MCF 10A (cell line): ENCODE measurements around the gene CDC42EP2. TPM values are rescaled to one million over a fixed set of nuclear protein-coding genes. Genes with fewer than 3 reads are reported as not detected.

Experiments used
- BruUV-seq: library from RNA; stranded (reverse); fragments of 400-500 nt; replicated peaks from 2 replicates; lab custom pipeline; 2021; lab: Mats Ljungman, UMichigan
- CTCF ChIA-PET: fragments of 300-600 bp; sonication (Branson Sonifier 250); formaldehyde crosslinking; extraction: SDS; loops from one replicate; lab custom pipeline; 2021; ENCODE audit warnings: antibody characterized with exemption, inconsistent platforms; lab: Yijun Ruan, JAX
- POLR2A ChIA-PET: fragments of 300-600, 350-650 bp; sonication (Branson Sonifier 250); formaldehyde crosslinking; extraction: SDS; loops from one replicate; lab custom pipeline; 2020; ENCODE audit warnings: antibody characterized with exemption, inconsistent platforms; lab: Yijun Ruan, JAX
- DNase-seq: peaks from one replicate; pipeline ENCODE4 v3.0.0-alpha.2; 2018; ENCODE audit not compliant: unreplicated experiment
- H3K27ac Mint-ChIP-seq: one replicate; pipeline ENCODE4 v1.8.0; 2022; ENCODE audit warnings: mild to moderate bottlenecking, low read depth, mixed read lengths; ENCODE audit not compliant: unreplicated experiment
- H3K27me3 Mint-ChIP-seq: one replicate; pipeline ENCODE4 v1.8.0; 2022; ENCODE audit warnings: mixed read lengths; ENCODE audit not compliant: insufficient read depth, unreplicated experiment
- H3K36me3 Mint-ChIP-seq: one replicate; pipeline ENCODE4 v1.8.0; 2022; ENCODE audit warnings: mild to moderate bottlenecking, moderate library complexity, mixed read lengths; ENCODE audit not compliant: insufficient read depth, unreplicated experiment
- H3K4me1 Mint-ChIP-seq: one replicate; pipeline ENCODE4 v1.8.0; 2022; ENCODE audit warnings: mixed read lengths; ENCODE audit not compliant: insufficient read depth, unreplicated experiment
- H3K4me3 Mint-ChIP-seq: one replicate; pipeline ENCODE4 v1.8.0; 2022; ENCODE audit warnings: mild to moderate bottlenecking, moderate library complexity, mixed read lengths; ENCODE audit not compliant: unreplicated experiment
- H3K9me3 Mint-ChIP-seq: one replicate; pipeline ENCODE4 v1.8.0; 2022; ENCODE audit warnings: mixed read lengths; ENCODE audit not compliant: unreplicated experiment
- CTCF ChIP-seq: fragments of 200-600 bp; IDR thresholded peaks from one replicate; pipeline ENCODE4 v1.8.0; 2022; ENCODE audit warnings: antibody characterized with exemption, mild to moderate bottlenecking; ENCODE audit not compliant: unreplicated experiment
- intact Hi-C: fragments of 100-400 bp; cut with micrococcal nuclease; formaldehyde crosslinking; loops from 2 replicates; pipeline ENCODE4 v1.14.1; 2022
- total RNA-seq: library from RNA; stranded (reverse); gene quantifications from 2 replicates; pipeline ENCODE4 v1.2.3, GENCODE V29; 2022

Gene CDC42EP2
- total RNA-seq, 1 experiment from 2014 or later: 24.5 TPM

- H3K4me3 Mint-ChIP-seq: no peak overlapping the region
- no peak for TF ChIP-seq CTCF
- H3K27me3 Mint-ChIP-seq: no peaks in the 10 kb centered on the region
- H3K36me3 Mint-ChIP-seq: peaks cover 54% of the 10 kb centered on the region
- H3K4me1 Mint-ChIP-seq: peaks cover 9% of the 10 kb centered on the region
- no peak overlapping the region for H3K27ac Mint-ChIP-seq
- ChIA-PET CTCF (interaction anchor here (11.1 to 13.1 kb wide), 2 partner anchors 9 to 45 kb away, joined by 273 to 335 read pairs; partner anchors contain the start of gene DPF2), POLR2A (no interaction called here)
- DNase-seq: no peak
- BruUV-seq: no TSS peak
- intact Hi-C loops: no loop called here
- no peaks in the 10 kb centered on the region for H3K9me3 Mint-ChIP-seq
Observed at GRCh38 chr11:65321076-65321475, 6.4 kb downstream of the CDC42EP2 start.

- H3K36me3 Mint-ChIP-seq: peaks cover 54% of the 10 kb centered on the region
- intact Hi-C loops: no loop called here
- ChIA-PET CTCF (interaction anchor here (0.6 to 13.1 kb wide), 3 partner anchors 8 to 48 kb away, joined by 4 to 273 read pairs (median 11); partner anchors contain the start of gene DPF2), POLR2A (interaction anchor here (1.0 kb wide), 1 partner anchor 9 kb away, joined by 4 read pairs; no protein-coding TSS in a partner anchor)
- H3K9me3 Mint-ChIP-seq: no peaks in the 10 kb centered on the region
- BruUV-seq: no TSS peak
- H3K4me1 Mint-ChIP-seq: no peaks in the 10 kb centered on the region
- no peak overlapping the region for H3K4me3 Mint-ChIP-seq
- H3K27ac Mint-ChIP-seq: no peak overlapping the region
- TF ChIP-seq CTCF: no peak
- no peaks in the 10 kb centered on the region for H3K27me3 Mint-ChIP-seq
- no peak for DNase-seq
Observed at GRCh38 chr11:65321828-65322485, 7.3 kb downstream of the CDC42EP2 start.

- CTCF ChIA-PET: interaction anchor here (1.0 to 2.9 kb wide), 2 partner anchors 12 to 50 kb away, joined by 5 to 11 read pairs; no protein-coding TSS in a partner anchor
- Mint-ChIP-seq H3K27ac (no peak overlapping the region), H3K4me1 (no peaks in the 10 kb centered on the region), H3K36me3 (peaks cover 52% of the 10 kb centered on the region), H3K9me3 (no peaks in the 10 kb centered on the region), H3K27me3 (no peaks in the 10 kb centered on the region), H3K4me3 (no peak overlapping the region)
- no peak for DNase-seq
- no TSS peak for BruUV-seq
- POLR2A ChIA-PET: interaction anchor here (1.1 to 1.4 kb wide), 2 partner anchors 10 to 48 kb away, joined by 3 to 4 read pairs; partner anchors contain the start of gene DPF2
- no peak for TF ChIP-seq CTCF
- intact Hi-C loops: no loop called here
Observed at GRCh38 chr11:65323813-65324212, 9.1 kb downstream of the CDC42EP2 start.

GRCh38 chr11:65325435-65325834 is 10.8 kb downstream of the CDC42EP2 start:
- ChIA-PET CTCF (interaction anchor here (0.7 to 11.0 kb wide), 4 partner anchors 9 to 214 kb away, joined by 3 to 273 read pairs (median 8); partner anchors contain the start of gene CDC42EP2), POLR2A (interaction anchor here (0.6 to 2.2 kb wide), 4 partner anchors 9 to 64 kb away, joined by 3 to 9 read pairs (median 4); partner anchors contain the start of gene POLA2)
- peaks cover 43% of the 10 kb centered on the region for H3K36me3 Mint-ChIP-seq
- no peak for TF ChIP-seq CTCF
- no peaks in the 10 kb centered on the region for H3K27me3 Mint-ChIP-seq
- BruUV-seq: no TSS peak
- H3K4me3 Mint-ChIP-seq: no peak overlapping the region
- intact Hi-C loops: no loop called here
- H3K27ac Mint-ChIP-seq: no peak overlapping the region
- H3K4me1 Mint-ChIP-seq: peaks cover 7% of the 10 kb centered on the region
- no peaks in the 10 kb centered on the region for H3K9me3 Mint-ChIP-seq
- DNase-seq: no peak
